ENCODE data around the gene TBX6.

TBX6 gene

GRCh38 chr16:30113711-30114333 lies 22.1 kb upstream of the TBX6 start:
- peak; percentile 37 for ATAC-seq
- no peak for TF ChIP-seq GLIS3 (CRISPR knock-in tag; IDR thresholded peaks at IDR 0.05)
- TF ChIP-seq ESRRG (CRISPR knock-in tag; IDR thresholded peaks at IDR 0.05): no peak
- no peak for TF ChIP-seq ZC3H10 (CRISPR knock-in tag; IDR thresholded peaks at IDR 0.05)
- no peak for TF ChIP-seq ISL1 (CRISPR knock-in tag; IDR thresholded peaks at IDR 0.05)

GRCh38 chr16:30113031-30113710 lies 21.4 kb upstream of the TBX6 start, which contains the start of gene GDPD3:
TSS of gene GDPD3 (minus strand) at chr16:30113537. CDS start at chr16:30113478, 59 bp downstream.
- peak; percentile 52 for ATAC-seq
- TF ChIP-seq BACH2 (CRISPR knock-in tag; IDR thresholded peaks at IDR 0.05; ENCODE audit: borderline replicate concordance): no peak
- no peak for TF ChIP-seq SNAI2 (CRISPR knock-in tag; IDR thresholded peaks at IDR 0.05)
- no peak for TF ChIP-seq ZNF565 (CRISPR knock-in tag; conservative IDR thresholded peaks at IDR 0.05; ENCODE audit: low read depth)
- TF ChIP-seq ZNF8 (CRISPR knock-in tag; IDR thresholded peaks at IDR 0.05): no peak
- no peak for TF ChIP-seq OSR1 (CRISPR knock-in tag; IDR thresholded peaks at IDR 0.05)
- no peak for TF ChIP-seq POU6F1 (CRISPR knock-in tag; IDR thresholded peaks at IDR 0.05; ENCODE audit: borderline replicate concordance, low read depth)
- no peak for TF ChIP-seq CREB5 (CRISPR knock-in tag; IDR thresholded peaks at IDR 0.05; ENCODE audit: low read depth)
- TF ChIP-seq PATZ1 (CRISPR knock-in tag; IDR thresholded peaks at IDR 0.05; ENCODE audit: borderline replicate concordance): no peak
- no peak for TF ChIP-seq RARB (CRISPR knock-in tag; IDR thresholded peaks at IDR 0.05)
- TF ChIP-seq ZC3H10 (CRISPR knock-in tag; IDR thresholded peaks at IDR 0.05): no peak
- no peak for TF ChIP-seq TSHZ2 (CRISPR knock-in tag; IDR thresholded peaks at IDR 0.05)
- TF ChIP-seq ZFP3 (CRISPR knock-in tag; IDR thresholded peaks at IDR 0.05): no peak
- TF ChIP-seq ZNF70 (CRISPR knock-in tag; IDR thresholded peaks at IDR 0.05): no peak
- no peak for TF ChIP-seq PPARA (CRISPR knock-in tag; IDR thresholded peaks at IDR 0.05; ENCODE audit: borderline replicate concordance)
- no peak for TF ChIP-seq TCF4 (CRISPR knock-in tag; IDR thresholded peaks at IDR 0.05; ENCODE audit: borderline replicate concordance)
- no peak for TF ChIP-seq ESRRG (CRISPR knock-in tag; IDR thresholded peaks at IDR 0.05)
- no peak for TF ChIP-seq CSDC2 (CRISPR knock-in tag; IDR thresholded peaks at IDR 0.05)
- no peak for TF ChIP-seq ARNTL (CRISPR knock-in tag; IDR thresholded peaks at IDR 0.05; ENCODE audit: borderline replicate concordance, low read depth)
- no peak for TF ChIP-seq TOX (CRISPR knock-in tag; IDR thresholded peaks at IDR 0.05; ENCODE audit: borderline replicate concordance)

GRCh38 chr16:30112197-30113030 lies 20.7 kb upstream of the TBX6 start:
- peak; percentile 80 for ATAC-seq
- no peak for TF ChIP-seq CSDC2 (CRISPR knock-in tag; IDR thresholded peaks at IDR 0.05)
- TF ChIP-seq ARNTL (CRISPR knock-in tag; IDR thresholded peaks at IDR 0.05; ENCODE audit: borderline replicate concordance, low read depth): no peak
- no peak for TF ChIP-seq RARB (CRISPR knock-in tag; IDR thresholded peaks at IDR 0.05)
- TF ChIP-seq SNAI2 (CRISPR knock-in tag; IDR thresholded peaks at IDR 0.05): no peak
- TF ChIP-seq TSHZ2 (CRISPR knock-in tag; IDR thresholded peaks at IDR 0.05): no peak
- TF ChIP-seq ISL1 (CRISPR knock-in tag; IDR thresholded peaks at IDR 0.05): no peak
- no peak for TF ChIP-seq PATZ1 (CRISPR knock-in tag; IDR thresholded peaks at IDR 0.05; ENCODE audit: borderline replicate concordance)
- TF ChIP-seq PPARA (CRISPR knock-in tag; IDR thresholded peaks at IDR 0.05; ENCODE audit: borderline replicate concordance): no peak
- TF ChIP-seq TOX (CRISPR knock-in tag; IDR thresholded peaks at IDR 0.05; ENCODE audit: borderline replicate concordance): no peak
- TF ChIP-seq ZNF70 (CRISPR knock-in tag; IDR thresholded peaks at IDR 0.05): no peak
